Measurements from ENCODE around the gene WDR4.

- TF ChIP-seq EZH2 (IDR thresholded peaks at IDR 0.05; ENCODE audit: low read length, unreplicated experiment) (no peak), CTCF (conservative IDR thresholded peaks at IDR 0.05; ENCODE audit: low read depth, low read length) (no peak), EZH2phosphoT487 (IDR thresholded peaks at IDR 0.05; ENCODE audit: borderline replicate concordance, low read length) (no peak)
Observed at GRCh38 chr21:42820616-42821465, 58.5 kb downstream of the WDR4 start.

All from PC-3 (cell line).